C4-2B (cell line): ENCODE measurements around the gene ZC3H10.

Source experiments
- H3K27ac ChIP-seq: fragments of 450-650 bp; 2 replicates; pipeline ENCODE4 v1.5.1; 2017
- CTCF ChIP-seq: fragments of 450-650 bp; conservative IDR thresholded peaks from 2 replicates; pipeline ENCODE4 v1.5.1; 2017; ENCODE audit warnings: mild to moderate bottlenecking
- ZFX ChIP-seq: fragments of 450-650 bp; IDR thresholded peaks from 2 replicates; pipeline ENCODE4 v1.6.1; 2017

ZC3H10 gene

GRCh38 chr12:56086608-56087007 is 31.5 kb upstream of the ZC3H10 start:
- TF ChIP-seq CTCF (no peak), ZFX (no peak)
- peak overlapping the region; percentile 87 for H3K27ac ChIP-seq

- H3K27ac ChIP-seq = peak overlapping the region; percentile 87
- TF ChIP-seq ZFX (no peak), CTCF (no peak)
These were observed 30.8 kb upstream of the ZC3H10 start for GRCh38 chr12:56087220-56087619.

- TF ChIP-seq CTCF (no peak), ZFX (no peak)
These were observed 20.3 kb upstream of the ZC3H10 start for GRCh38 chr12:56097738-56098137.

GRCh38 chr12:56098592-56098991 is 19.5 kb upstream of the ZC3H10 start:
- TF ChIP-seq ZFX (no peak), CTCF (no peak)
- no peak overlapping the region for H3K27ac ChIP-seq

More at GRCh38 chr12:56097738-56098137, 20.3 kb upstream of the ZC3H10 start:
- no peak overlapping the region for H3K27ac ChIP-seq

- TF ChIP-seq ZFX (no peak), CTCF (no peak)
- H3K27ac ChIP-seq = no peak overlapping the region
These were observed 18.3 kb upstream of the ZC3H10 start for GRCh38 chr12:56099787-56100186.

- TF ChIP-seq CTCF = no peak
- TF ChIP-seq ZFX = no peak
These were observed 17.0 kb upstream of the ZC3H10 start for GRCh38 chr12:56101045-56101444.

GRCh38 chr12:56102683-56103065 is 15.4 kb upstream of the ZC3H10 start:
- no peak for TF ChIP-seq ZFX
- TF ChIP-seq CTCF = no peak
- H3K27ac ChIP-seq = no peak overlapping the region

More at GRCh38 chr12:56101045-56101444, 17.0 kb upstream of the ZC3H10 start:
- no peak overlapping the region for H3K27ac ChIP-seq
